GM12891 (cell line): ENCODE data around the gene PLG.
"Not testable (repeated sequence)": the region's sequence is repeated elsewhere in the genome, so short reads cannot be mapped to it uniquely, and the experiment has no call there.

ENCODE experiments used
- PAX5 ChIP-seq: IDR thresholded peaks from 2 replicates; pipeline ENCODE4 v1.6.1; 2011; ENCODE audit warnings: low read length, moderate library complexity, mild to moderate bottlenecking; ENCODE audit not compliant: insufficient read depth, severe bottlenecking
- POLR2A ChIP-seq: IDR thresholded peaks from 2 replicates; pipeline ENCODE4 v1.6.1; 2011; ENCODE audit warnings: low read depth, low read length, control low read depth
- POLR2AphosphoS5 ChIP-seq: IDR thresholded peaks from 2 replicates; pipeline ENCODE4 v1.6.1; 2011; ENCODE audit warnings: low read depth, low read length, control low read depth
- POU2F2 ChIP-seq: IDR thresholded peaks from 2 replicates; pipeline ENCODE4 v1.6.1; 2011; ENCODE audit warnings: low read depth, mild to moderate bottlenecking, control low read depth, low read length, moderate library complexity
- SPI1 ChIP-seq: IDR thresholded peaks from 2 replicates; pipeline ENCODE4 v1.6.1; 2011; ENCODE audit warnings: low read depth, low read length, control low read depth
- TAF1 ChIP-seq: IDR thresholded peaks from 2 replicates; pipeline ENCODE4 v1.6.1; 2011; ENCODE audit warnings: low read depth, low read length, control low read depth

DNA sequence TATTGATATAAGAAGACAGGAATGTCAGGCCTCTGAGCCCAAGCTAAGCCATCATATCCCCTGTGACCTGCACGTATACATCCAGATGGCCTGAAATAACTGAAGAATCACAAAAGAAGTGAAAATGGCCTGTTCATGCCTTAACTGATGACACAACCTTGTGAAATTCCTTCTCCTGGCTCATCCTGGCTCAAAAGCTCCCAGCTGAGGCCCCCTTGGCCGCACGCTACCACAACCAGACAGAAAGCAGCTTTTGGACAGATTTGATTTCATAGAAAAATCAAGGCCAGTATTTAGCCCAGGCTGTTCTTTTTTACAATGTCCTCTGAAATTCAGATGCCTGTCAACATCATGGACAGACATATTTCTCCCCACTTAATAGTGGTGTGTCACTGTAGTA is 78.6 kb downstream of the PLG start:
- TF ChIP-seq TAF1, POLR2AphosphoS5, POLR2A, SPI1, PAX5, POU2F2: not testable (repeated sequence)
